HepG2 (cell line): ENCODE data around the gene C5orf24. TPM values are rescaled to one million over a fixed set of nuclear protein-coding genes. Genes with fewer than 3 reads are reported as not detected.
A peak's percentile ranks its signal among the peaks of the same experiment; 100 is the strongest.

Experiments
- KLF9 ChIP-seq: IDR thresholded peaks from 2 replicates; pipeline ENCODE4 v1.6.1; 2016; ENCODE audit warnings: low read depth
- MTF1 ChIP-seq: sonication (generic); formaldehyde crosslinking; IDR thresholded peaks from 2 replicates; pipeline ENCODE4 v1.5.0; 2020; ENCODE audit warnings: missing genetic modification reagents
- RCOR2 ChIP-seq: IDR thresholded peaks from 2 replicates; pipeline ENCODE4 v1.6.1; 2016; ENCODE audit warnings: missing biosample characterization, missing genetic modification reagents
- SOX13 ChIP-seq, 3 experiments: fragments of 450-650 bp in 1 of 3; sonication (generic) in 1 of 3; formaldehyde crosslinking in 1 of 3; IDR thresholded peaks in 2 of 3; conservative IDR thresholded peaks in 1 of 3; 2 replicates each; pipeline versions ENCODE4 v1.5.0 to v1.6.1; 2016 to 2020; ENCODE audit warnings: antibody characterized with exemption in 1 of 3, mild to moderate bottlenecking in 1 of 3, missing compliant biosample characterization in 1 of 3, missing genetic modification reagents in 1 of 3, moderate library complexity in 1 of 3
- ZFP41 ChIP-seq: sonication (generic); formaldehyde crosslinking; IDR thresholded peaks from 2 replicates; pipeline ENCODE4 v1.4.0; 2020; ENCODE audit warnings: mild to moderate bottlenecking, missing genetic modification reagents, borderline replicate concordance
- ZMYM2 ChIP-seq: sonication (generic); formaldehyde crosslinking; IDR thresholded peaks from 2 replicates; pipeline ENCODE4 v1.8.0; 2022; ENCODE audit warnings: mild to moderate bottlenecking, missing genetic modification reagents
- ZNF260 ChIP-seq: sonication (generic); formaldehyde crosslinking; IDR thresholded peaks from 2 replicates; pipeline ENCODE4 v1.4.0; 2020; ENCODE audit warnings: missing genetic modification reagents, low read depth, mild to moderate bottlenecking, borderline replicate concordance
- ZNF431 ChIP-seq: sonication (generic); formaldehyde crosslinking; IDR thresholded peaks from 2 replicates; pipeline ENCODE4 v1.9.0; 2022; ENCODE audit warnings: missing genetic modification reagents, low read depth, mild to moderate bottlenecking, borderline replicate concordance
- ZNF432 ChIP-seq: sonication (generic); formaldehyde crosslinking; IDR thresholded peaks from 2 replicates; pipeline ENCODE4 v1.5.0; 2020; ENCODE audit warnings: missing genetic modification reagents, mild to moderate bottlenecking, borderline replicate concordance
- ZNF615 ChIP-seq: sonication (generic); formaldehyde crosslinking; IDR thresholded peaks from 2 replicates; pipeline ENCODE4 v1.5.0; 2020; ENCODE audit warnings: mild to moderate bottlenecking, missing genetic modification reagents, borderline replicate concordance
- polyA plus RNA-seq, 8 experiments: library from polyadenylated mRNA; depleted of rRNA in 3 of 8; stranded (reverse) in 7 of 8; unstranded in 1 of 8; fragments of >200 nt; fragmentation: Illumina TruSeq in 4 of 8; extraction: Trizol in 4 of 8; gene quantifications; 2 replicates each; pipeline versions ENCODE4 v1.2.1 to v1.2.3, GENCODE V29; 2011 to 2016; ENCODE audit warnings: low read depth in 4 of 8, missing spikeins in 1 of 8, mixed read lengths in 1 of 8; ENCODE audit not compliant: insufficient read depth in 1 of 8
- total RNA-seq, 5 experiments: library from RNA; depleted of rRNA; stranded (reverse); fragments of >200 nt; fragmentation: Illumina TruSeq; extraction: Trizol; gene quantifications; 2 replicates each; pipeline ENCODE4 v1.2.3, GENCODE V29; 2016; ENCODE audit warnings: low read depth in 1 of 5
- TF ChIP-seq, protein P1 (sequence below): sonication (generic); formaldehyde crosslinking; IDR thresholded peaks from 2 replicates; pipeline ENCODE4 v1.4.0; 2020; ENCODE audit warnings: missing genetic modification reagents, borderline replicate concordance
- TF ChIP-seq, protein P2 (sequence below): sonication (generic); formaldehyde crosslinking; IDR thresholded peaks from 2 replicates; pipeline ENCODE4 v1.4.0; 2020; ENCODE audit warnings: missing genetic modification reagents, mild to moderate bottlenecking, borderline replicate concordance
- TF ChIP-seq, protein P3 (sequence below): sonication (generic); formaldehyde crosslinking; IDR thresholded peaks from 2 replicates; pipeline ENCODE4 v1.4.0; 2020; ENCODE audit warnings: mild to moderate bottlenecking, missing genetic modification reagents

Gene C5orf24
- total and polyA plus RNA-seq, 2 of the 13 experiments (the other 11 are each of a cell fraction or from before 2014, with no cell fraction given), result 34.6 to 41.5 TPM

DNA sequence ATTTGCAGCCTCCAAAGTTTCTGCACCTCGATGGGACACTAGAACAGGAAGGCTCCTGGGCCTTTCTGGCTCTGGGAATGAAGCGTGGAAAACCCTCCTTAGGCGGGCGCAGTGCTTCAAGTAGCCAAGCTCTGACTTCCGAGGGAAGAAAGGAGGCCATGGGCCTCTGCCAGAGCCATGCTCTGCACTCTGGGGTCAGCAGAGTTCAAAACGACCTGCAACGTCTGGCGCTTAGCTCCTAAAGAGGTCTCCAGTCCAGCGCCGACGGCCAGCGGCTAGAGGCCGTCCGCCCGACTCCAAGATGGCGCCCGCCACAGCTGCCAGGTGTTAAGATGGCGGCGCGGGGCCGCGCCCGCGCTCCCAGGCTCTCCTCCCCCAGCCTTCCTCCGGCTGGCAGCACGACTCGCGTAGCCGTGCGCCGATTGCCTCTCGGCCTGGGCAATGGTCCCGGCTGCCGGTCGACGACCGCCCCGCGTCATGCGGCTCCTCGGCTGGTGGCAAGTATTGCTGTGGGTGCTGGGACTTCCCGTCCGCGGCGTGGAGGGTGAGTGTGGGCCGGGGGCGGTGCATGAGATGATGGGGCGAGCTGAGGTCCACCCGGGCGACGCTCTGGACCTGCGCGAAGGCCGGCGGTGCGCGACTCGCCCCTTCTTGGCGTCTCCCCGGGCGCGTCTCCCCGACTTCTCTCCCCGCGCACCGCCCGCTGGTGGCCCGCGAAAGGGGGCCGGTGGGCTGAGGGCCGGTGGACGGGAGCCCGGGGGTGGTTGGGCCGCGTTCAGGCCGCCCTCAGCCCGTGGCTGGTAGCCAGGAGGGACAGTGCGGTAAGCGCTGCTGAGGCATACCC is 28.4 kb downstream of the C5orf24 start, which contains the start of gene TXNDC15 (continued):
- TF ChIP-seq, protein P1, sequence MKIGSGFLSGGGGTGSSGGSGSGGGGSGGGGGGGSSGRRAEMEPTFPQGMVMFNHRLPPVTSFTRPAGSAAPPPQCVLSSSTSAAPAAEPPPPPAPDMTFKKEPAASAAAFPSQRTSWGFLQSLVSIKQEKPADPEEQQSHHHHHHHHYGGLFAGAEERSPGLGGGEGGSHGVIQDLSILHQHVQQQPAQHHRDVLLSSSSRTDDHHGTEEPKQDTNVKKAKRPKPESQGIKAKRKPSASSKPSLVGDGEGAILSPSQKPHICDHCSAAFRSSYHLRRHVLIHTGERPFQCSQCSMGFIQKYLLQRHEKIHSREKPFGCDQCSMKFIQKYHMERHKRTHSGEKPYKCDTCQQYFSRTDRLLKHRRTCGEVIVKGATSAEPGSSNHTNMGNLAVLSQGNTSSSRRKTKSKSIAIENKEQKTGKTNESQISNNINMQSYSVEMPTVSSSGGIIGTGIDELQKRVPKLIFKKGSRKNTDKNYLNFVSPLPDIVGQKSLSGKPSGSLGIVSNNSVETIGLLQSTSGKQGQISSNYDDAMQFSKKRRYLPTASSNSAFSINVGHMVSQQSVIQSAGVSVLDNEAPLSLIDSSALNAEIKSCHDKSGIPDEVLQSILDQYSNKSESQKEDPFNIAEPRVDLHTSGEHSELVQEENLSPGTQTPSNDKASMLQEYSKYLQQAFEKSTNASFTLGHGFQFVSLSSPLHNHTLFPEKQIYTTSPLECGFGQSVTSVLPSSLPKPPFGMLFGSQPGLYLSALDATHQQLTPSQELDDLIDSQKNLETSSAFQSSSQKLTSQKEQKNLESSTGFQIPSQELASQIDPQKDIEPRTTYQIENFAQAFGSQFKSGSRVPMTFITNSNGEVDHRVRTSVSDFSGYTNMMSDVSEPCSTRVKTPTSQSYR, result peak; percentile 86; the same call in 1 of the 2 replicates
- TF ChIP-seq ZFP41 (CRISPR knock-in tag) (peak; percentile 89), ZNF615 (no peak), ZNF431 (CRISPR knock-in tag) (peak; percentile 80), RCOR2 (CRISPR knock-in tag) (no peak), SOX13 (IDR thresholded peaks at IDR 0.05) (0 out of 2 replicates have a peak, but pooled peaks have one; percentile 8), SOX13 (CRISPR knock-in tag; conservative IDR thresholded peaks at IDR 0.05 in 1 of 2, IDR thresholded peaks at IDR 0.05 in 1 of 2) (peak in 1 of 2 experiments; percentile 36; a peak in 1 of 4 replicates), ZNF432 (CRISPR knock-in tag) (peak; percentile 62; the same call in 1 of the 2 replicates), KLF9 (no peak), ZNF260 (CRISPR knock-in tag) (no peak), ZMYM2 (CRISPR knock-in tag) (no peak), MTF1 (CRISPR knock-in tag) (0 out of 2 replicates have a peak, but pooled peaks have one; percentile 21)
- TF ChIP-seq, protein P2, sequence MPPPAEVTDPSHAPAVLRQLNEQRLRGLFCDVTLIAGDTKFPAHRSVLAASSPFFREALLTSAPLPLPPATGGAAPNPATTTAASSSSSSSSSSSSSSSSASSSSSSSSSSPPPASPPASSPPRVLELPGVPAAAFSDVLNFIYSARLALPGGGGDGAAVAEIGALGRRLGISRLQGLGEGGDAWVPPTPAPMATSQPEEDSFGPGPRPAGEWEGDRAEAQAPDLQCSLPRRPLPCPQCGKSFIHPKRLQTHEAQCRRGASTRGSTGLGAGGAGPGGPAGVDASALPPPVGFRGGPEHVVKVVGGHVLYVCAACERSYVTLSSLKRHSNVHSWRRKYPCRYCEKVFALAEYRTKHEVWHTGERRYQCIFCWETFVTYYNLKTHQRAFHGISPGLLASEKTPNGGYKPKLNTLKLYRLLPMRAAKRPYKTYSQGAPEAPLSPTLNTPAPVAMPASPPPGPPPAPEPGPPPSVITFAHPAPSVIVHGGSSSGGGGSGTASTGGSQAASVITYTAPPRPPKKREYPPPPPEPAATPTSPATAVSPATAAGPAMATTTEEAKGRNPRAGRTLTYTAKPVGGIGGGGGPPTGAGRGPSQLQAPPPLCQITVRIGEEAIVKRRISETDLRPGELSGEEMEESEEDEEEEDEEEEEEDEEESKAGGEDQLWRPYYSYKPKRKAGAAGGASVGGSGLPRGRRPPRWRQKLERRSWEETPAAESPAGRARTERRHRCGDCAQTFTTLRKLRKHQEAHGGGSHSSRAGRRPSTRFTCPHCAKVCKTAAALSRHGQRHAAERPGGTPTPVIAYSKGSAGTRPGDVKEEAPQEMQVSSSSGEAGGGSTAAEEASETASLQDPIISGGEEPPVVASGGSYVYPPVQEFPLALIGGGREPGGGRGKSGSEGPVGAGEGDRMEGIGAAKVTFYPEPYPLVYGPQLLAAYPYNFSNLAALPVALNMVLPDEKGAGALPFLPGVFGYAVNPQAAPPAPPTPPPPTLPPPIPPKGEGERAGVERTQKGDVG, result peak; percentile 85
- TF ChIP-seq, protein P3, sequence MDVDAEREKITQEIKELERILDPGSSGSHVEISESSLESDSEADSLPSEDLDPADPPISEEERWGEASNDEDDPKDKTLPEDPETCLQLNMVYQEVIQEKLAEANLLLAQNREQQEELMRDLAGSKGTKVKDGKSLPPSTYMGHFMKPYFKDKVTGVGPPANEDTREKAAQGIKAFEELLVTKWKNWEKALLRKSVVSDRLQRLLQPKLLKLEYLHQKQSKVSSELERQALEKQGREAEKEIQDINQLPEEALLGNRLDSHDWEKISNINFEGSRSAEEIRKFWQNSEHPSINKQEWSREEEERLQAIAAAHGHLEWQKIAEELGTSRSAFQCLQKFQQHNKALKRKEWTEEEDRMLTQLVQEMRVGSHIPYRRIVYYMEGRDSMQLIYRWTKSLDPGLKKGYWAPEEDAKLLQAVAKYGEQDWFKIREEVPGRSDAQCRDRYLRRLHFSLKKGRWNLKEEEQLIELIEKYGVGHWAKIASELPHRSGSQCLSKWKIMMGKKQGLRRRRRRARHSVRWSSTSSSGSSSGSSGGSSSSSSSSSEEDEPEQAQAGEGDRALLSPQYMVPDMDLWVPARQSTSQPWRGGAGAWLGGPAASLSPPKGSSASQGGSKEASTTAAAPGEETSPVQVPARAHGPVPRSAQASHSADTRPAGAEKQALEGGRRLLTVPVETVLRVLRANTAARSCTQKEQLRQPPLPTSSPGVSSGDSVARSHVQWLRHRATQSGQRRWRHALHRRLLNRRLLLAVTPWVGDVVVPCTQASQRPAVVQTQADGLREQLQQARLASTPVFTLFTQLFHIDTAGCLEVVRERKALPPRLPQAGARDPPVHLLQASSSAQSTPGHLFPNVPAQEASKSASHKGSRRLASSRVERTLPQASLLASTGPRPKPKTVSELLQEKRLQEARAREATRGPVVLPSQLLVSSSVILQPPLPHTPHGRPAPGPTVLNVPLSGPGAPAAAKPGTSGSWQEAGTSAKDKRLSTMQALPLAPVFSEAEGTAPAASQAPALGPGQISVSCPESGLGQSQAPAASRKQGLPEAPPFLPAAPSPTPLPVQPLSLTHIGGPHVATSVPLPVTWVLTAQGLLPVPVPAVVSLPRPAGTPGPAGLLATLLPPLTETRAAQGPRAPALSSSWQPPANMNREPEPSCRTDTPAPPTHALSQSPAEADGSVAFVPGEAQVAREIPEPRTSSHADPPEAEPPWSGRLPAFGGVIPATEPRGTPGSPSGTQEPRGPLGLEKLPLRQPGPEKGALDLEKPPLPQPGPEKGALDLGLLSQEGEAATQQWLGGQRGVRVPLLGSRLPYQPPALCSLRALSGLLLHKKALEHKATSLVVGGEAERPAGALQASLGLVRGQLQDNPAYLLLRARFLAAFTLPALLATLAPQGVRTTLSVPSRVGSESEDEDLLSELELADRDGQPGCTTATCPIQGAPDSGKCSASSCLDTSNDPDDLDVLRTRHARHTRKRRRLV (CRISPR knock-in tag), result 0 out of 2 replicates have a peak, but pooled peaks have one; percentile 38
